Measurements from ENCODE around the gene GALT. TPM values are rescaled to one million over a fixed set of nuclear protein-coding genes. Genes with fewer than 3 reads are reported as not detected.

Gene GALT
- total RNA-seq, 4 donors from 2014 or later: 111 to 310 (median 185) TPM

DNA sequence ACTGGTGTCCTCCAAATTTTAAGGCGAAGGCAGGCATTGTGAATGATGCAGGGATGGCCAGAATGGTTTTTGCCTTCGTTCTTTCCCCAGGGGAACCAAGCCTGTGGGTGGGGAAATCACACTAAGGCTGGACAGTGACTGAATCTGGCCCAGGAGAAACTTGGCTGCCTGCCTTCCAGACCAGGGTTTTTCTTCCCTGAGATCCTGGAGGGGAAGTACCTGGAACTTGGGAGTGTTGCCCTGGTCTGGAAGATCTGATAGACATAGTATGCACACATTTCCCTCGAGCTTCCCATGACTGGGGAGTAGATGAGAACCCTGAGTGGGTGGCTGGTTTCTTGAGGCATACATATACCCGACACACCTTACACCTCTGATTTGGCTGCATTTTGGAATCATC is 4.8 kb downstream of the GALT start:
- Histone ChIP-seq H3K27ac (peak overlapping the region; percentile 47 to 91 (median 81)), H3K27me3 (no peaks in the 10 kb centered on the region), H3K9me3 (no peaks in the 10 kb centered on the region), H3K36me3 (peaks cover 0 to 25% (median 0%) of the 10 kb centered on the region in 3 donors), H3K4me3 (peak overlapping the region in 2 of 4 donors; percentile 37 to 42), H3K4me1 (peaks cover 4 to 56% (median 16%) of the 10 kb centered on the region in 4 donors)
- TF ChIP-seq POLR2A (IDR thresholded peaks at IDR 0.05) (no peak), CTCF (IDR thresholded peaks at IDR 0.05) (no peak)
- DNase-seq: no peak

DNA sequence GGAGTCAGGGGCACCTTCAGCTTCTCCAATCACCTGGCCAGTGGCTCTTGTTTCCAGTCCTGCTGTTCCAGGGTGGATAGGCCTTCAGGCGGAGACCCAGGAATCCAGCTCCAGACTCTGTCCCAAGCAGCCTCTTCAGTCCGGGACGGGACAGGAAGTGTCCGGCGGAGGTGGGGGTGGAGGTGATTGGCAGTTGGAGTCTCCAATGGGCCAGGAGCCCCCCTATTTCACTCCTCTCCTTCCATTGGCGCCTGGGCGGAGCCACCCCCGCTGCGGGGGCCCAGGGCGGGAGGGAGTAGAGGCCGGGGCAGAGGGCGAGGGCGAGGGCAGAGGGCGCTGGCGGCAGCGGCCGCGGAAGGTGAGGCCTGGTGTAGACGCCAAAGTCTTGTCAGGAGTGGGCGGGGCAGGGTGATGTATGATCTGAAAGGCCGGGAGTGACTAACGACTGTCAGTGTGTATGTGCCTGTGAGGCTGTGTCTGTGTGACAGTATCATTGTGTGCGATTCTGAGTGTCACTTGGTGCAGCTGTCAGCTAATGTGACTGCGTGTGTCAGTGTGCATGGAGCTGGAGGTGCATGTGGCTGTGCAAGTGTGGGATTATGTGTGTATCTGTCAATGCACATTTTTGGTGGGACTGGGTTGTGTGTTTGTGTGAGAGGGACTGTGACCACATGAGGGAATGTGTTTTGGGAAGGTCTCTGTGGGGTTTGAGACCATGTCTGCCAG is 5.6 kb downstream of the GALT start, which contains the start of gene IL11RA:
IL11RA (plus strand) TSS at position 310 of the 726 bp plus-strand sequence. CDS start 3,033 bp downstream, outside the sequence.
- Histone ChIP-seq H3K27ac (peak within 1 kb of the TSS; percentile 47 to 91 (median 81)), H3K9me3 (no peaks in the 10 kb centered on the region), H3K27me3 (no peaks in the 10 kb centered on the region), H3K36me3 (peaks cover 0 to 25% (median 0%) of the 10 kb centered on the region in 3 donors), H3K4me1 (peaks cover 4 to 56% (median 16%) of the 10 kb centered on the region in 4 donors), H3K4me3 (peak within 1 kb of the TSS in 3 of 4 donors; percentile 8 to 42 (median 37))
- no peak for TF ChIP-seq CTCF (IDR thresholded peaks at IDR 0.05)
- TF ChIP-seq POLR2A (IDR thresholded peaks at IDR 0.05): peak; percentile 50 to 61
- DNase-seq: peak; percentile 41 to 95 (median 93)

DNA sequence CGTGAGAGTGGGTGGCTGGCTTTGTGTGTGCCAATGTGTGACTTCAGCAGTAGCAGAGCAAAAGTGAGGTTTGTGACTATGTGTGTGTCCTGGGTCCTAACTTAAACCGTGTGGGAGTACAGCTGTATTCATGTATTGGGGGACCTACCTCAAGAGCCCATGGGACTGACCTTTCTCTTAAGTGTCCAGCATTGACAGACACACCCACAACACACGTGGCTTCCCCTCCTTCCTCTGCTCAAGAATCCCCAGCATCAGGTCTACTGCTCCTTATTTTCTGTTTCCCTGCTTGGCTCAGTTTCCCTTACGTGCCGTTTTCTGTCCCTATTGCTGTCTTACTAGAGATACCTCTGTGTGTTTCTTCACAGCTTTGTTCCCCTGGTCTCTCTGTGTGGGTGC is 6.1 kb downstream of the GALT start:
- peaks cover 0 to 25% (median 0%) of the 10 kb centered on the region in 3 donors for H3K36me3 ChIP-seq
- peak overlapping the region in 2 of 4 donors; percentile 37 to 42 for H3K4me3 ChIP-seq
- H3K27me3 ChIP-seq: no peaks in the 10 kb centered on the region
- H3K9me3 ChIP-seq: no peaks in the 10 kb centered on the region
- H3K27ac ChIP-seq: peak overlapping the region; percentile 47 to 91 (median 81)
- H3K4me1 ChIP-seq: peaks cover 4 to 51% (median 11%) of the 10 kb centered on the region in 4 donors
- TF ChIP-seq CTCF (IDR thresholded peaks at IDR 0.05) (no peak), POLR2A (IDR thresholded peaks at IDR 0.05) (no peak)
- DNase-seq: no peak

DNA sequence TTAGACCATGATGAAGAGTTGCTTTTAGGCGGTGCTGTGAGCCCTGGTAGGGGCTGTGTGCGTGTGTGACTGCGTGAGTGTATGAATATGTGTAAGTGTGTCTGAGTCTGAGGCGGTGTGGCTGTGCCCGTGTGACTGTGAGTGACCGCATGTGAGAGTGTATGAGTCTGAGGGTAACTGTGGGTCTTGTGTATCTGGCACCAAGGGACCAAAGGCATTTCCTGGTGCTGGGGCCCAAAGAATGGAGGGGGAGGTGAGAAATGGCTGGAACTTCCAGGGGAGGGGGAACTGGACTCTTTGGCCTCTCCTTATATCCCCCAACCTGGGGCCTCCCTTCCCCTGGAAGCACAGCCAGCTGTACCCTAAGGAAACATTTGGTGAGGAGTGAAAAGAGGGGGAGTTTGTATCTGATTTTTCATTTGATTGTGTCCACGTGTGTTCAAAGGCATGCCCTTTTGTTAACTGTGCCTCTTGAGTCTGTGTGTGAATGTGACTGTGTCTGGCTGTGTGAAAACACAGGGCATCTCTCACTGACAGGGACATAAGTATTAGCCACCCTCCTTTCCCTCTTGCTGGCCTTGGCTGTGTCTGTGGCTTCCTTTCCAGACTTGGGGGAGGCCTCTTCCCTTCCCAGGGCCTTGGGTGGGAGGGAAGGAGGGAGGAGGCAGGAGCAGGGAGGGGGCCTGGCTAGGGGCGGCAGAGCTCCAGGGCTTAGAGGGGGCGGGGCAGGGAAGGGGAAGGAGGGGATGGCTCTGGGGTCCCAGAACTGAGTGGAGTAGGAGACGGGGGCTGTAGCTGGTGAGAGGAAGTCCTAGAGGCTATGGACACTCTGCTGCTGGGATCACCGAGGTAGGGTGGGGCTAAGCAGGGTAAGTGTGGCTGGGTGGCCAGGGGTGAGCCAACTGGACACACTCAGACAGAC is 6.9 kb downstream of the GALT start:
- no peaks in the 10 kb centered on the region for H3K27me3 ChIP-seq
- no peak for TF ChIP-seq POLR2A (IDR thresholded peaks at IDR 0.05)
- no peak for TF ChIP-seq CTCF (IDR thresholded peaks at IDR 0.05)
- H3K4me3 ChIP-seq: no peak overlapping the region
- H3K36me3 ChIP-seq: peaks cover 0 to 21% (median 0%) of the 10 kb centered on the region in 3 donors
- H3K4me1 ChIP-seq: peaks cover 0 to 42% (median 6%) of the 10 kb centered on the region in 4 donors
- peak overlapping the region in 2 of 4 donors; percentile 84 to 91 for H3K27ac ChIP-seq
- H3K9me3 ChIP-seq: no peaks in the 10 kb centered on the region
- no peak for DNase-seq

DNA sequence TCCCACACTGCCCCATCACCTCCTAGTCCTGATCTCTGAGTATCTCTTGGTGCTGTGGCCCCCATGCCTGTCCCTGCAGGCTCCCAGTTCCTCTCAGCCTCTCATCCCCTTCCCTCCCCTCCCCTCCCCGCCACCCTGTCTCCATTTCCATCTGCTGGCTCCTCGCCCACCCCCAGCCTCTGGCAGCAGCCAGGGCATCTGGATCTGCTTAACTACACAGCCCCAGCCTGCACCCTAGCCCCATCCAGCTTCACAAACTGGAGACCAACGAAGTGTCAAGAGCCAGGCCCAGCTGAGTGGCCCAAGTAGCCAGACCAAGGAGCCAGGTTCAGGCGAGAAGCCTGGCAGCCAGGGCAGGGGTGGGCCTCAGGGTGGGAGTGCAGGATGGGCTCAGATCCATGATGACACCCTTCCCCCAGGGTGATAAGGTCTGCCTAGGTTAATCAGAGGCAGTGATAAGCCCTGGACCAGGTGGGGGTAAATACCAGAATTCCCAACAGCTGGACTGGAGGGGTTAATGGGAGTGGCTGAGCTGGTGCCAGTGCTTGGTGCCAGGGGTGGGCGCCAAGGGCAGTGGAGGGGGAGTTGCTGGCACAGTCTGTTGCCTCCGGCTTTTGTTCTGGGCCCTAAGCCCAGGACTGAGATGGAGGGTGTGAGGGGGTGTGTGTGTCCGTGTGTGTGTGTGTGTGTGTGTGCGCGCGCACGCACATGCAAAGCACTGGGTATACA is 8.0 kb downstream of the GALT start:
- no peak overlapping the region for H3K4me3 ChIP-seq
- H3K4me1 ChIP-seq: peaks cover 0 to 40% (median 6%) of the 10 kb centered on the region in 4 donors

More for the DNA sequence above, 8.0 kb downstream of the GALT start:
- no peaks in the 10 kb centered on the region for H3K9me3 ChIP-seq
- DNase-seq: no peak
- no peak for TF ChIP-seq POLR2A (IDR thresholded peaks at IDR 0.05)
- no peak for TF ChIP-seq CTCF (IDR thresholded peaks at IDR 0.05)
- peak overlapping the region in 2 of 4 donors; percentile 84 to 91 for H3K27ac ChIP-seq
- H3K27me3 ChIP-seq: no peaks in the 10 kb centered on the region
- peaks cover 0 to 11% (median 0%) of the 10 kb centered on the region in 3 donors for H3K36me3 ChIP-seq
